Nephron (organoid): Measurements from ENCODE around the gene MYADML2.

Experiments
- H3K27ac Mint-ChIP-seq, 3 experiments: 2 replicates each; pipeline ENCODE4 v1.8.0; 2020; ENCODE audit warnings: mixed read lengths in 3 of 3, mild to moderate bottlenecking in 2 of 3, moderate library complexity in 1 of 3
- H3K27me3 Mint-ChIP-seq: 2 replicates; pipeline ENCODE4 v1.8.0; 2021; ENCODE audit warnings: low read depth, mild to moderate bottlenecking, moderate library complexity, mixed read lengths
- H3K36me3 Mint-ChIP-seq: 2 replicates; pipeline ENCODE4 v1.8.0; 2020; ENCODE audit warnings: low read depth, mixed read lengths
- H3K4me1 Mint-ChIP-seq: 2 replicates; pipeline ENCODE4 v1.8.0; 2020; ENCODE audit warnings: mixed read lengths
- H3K4me3 Mint-ChIP-seq, 3 experiments: 2 replicates each; pipeline ENCODE4 v1.8.0; 2020; ENCODE audit warnings: mild to moderate bottlenecking in 3 of 3, mixed read lengths in 3 of 3, moderate library complexity in 2 of 3
- H3K9me3 Mint-ChIP-seq: 2 replicates; pipeline ENCODE4 v1.8.0; 2020; ENCODE audit warnings: mixed read lengths
- TF ChIP-seq, protein P1 (sequence below), 3 experiments: fragments of 200-600 bp; sonication (generic); IDR thresholded peaks; one replicate each; pipeline ENCODE4 v1.5.0; 2021; ENCODE audit warnings: antibody characterized with exemption in 3 of 3; ENCODE audit not compliant: unreplicated experiment in 3 of 3

Gene MYADML2

GRCh38 chr17:81891303-81891552 lies 55.8 kb downstream of the MYADML2 start:
- Mint-ChIP-seq H3K36me3 (peaks cover 33% of the 10 kb centered on the region), H3K4me3 (peak overlapping the region; percentile 96 to 98 (median 97)), H3K27me3 (no peaks in the 10 kb centered on the region), H3K4me1 (peaks cover 4% of the 10 kb centered on the region), H3K27ac (peak overlapping the region; percentile 71 to 97 (median 95)), H3K9me3 (no peaks in the 10 kb centered on the region)
- TF ChIP-seq, protein P1, sequence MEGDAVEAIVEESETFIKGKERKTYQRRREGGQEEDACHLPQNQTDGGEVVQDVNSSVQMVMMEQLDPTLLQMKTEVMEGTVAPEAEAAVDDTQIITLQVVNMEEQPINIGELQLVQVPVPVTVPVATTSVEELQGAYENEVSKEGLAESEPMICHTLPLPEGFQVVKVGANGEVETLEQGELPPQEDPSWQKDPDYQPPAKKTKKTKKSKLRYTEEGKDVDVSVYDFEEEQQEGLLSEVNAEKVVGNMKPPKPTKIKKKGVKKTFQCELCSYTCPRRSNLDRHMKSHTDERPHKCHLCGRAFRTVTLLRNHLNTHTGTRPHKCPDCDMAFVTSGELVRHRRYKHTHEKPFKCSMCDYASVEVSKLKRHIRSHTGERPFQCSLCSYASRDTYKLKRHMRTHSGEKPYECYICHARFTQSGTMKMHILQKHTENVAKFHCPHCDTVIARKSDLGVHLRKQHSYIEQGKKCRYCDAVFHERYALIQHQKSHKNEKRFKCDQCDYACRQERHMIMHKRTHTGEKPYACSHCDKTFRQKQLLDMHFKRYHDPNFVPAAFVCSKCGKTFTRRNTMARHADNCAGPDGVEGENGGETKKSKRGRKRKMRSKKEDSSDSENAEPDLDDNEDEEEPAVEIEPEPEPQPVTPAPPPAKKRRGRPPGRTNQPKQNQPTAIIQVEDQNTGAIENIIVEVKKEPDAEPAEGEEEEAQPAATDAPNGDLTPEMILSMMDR (IDR thresholded peaks at IDR 0.05; ENCODE audit: unreplicated experiment in 3 of 3) = no peak

- H3K36me3 Mint-ChIP-seq = peaks cover 35% of the 10 kb centered on the region
- H3K9me3 Mint-ChIP-seq = no peaks in the 10 kb centered on the region
- H3K4me3 Mint-ChIP-seq = peak overlapping the region; percentile 85 to 90 (median 87)
- H3K27ac Mint-ChIP-seq = peak overlapping the region in 2 of 3 experiments; percentile 50 to 71
- H3K27me3 Mint-ChIP-seq = no peaks in the 10 kb centered on the region
- TF ChIP-seq, protein P1 (IDR thresholded peaks at IDR 0.05; ENCODE audit: unreplicated experiment in 3 of 3) = no peak
- H3K4me1 Mint-ChIP-seq = peaks cover 4% of the 10 kb centered on the region
Observed at GRCh38 chr17:81890447-81891302, 56.4 kb downstream of the MYADML2 start.
